ENCODE results near the gene CAPSL.
"Not testable (repeated sequence)": the region's sequence is repeated elsewhere in the genome, so short reads cannot be mapped to it uniquely, and the experiment has no call there.

CAPSL gene

GRCh38 chr5:35870605-35871004 lies 67.8 kb downstream of the CAPSL start:
- no peak for DNase-seq

GRCh38 chr5:35869685-35870277 lies 68.6 kb downstream of the CAPSL start:
- no peak for DNase-seq

- no peak for DNase-seq
These were observed 70.4 kb downstream of the CAPSL start for GRCh38 chr5:35867998-35868397.

GRCh38 chr5:35863159-35863558 lies 75.3 kb downstream of the CAPSL start:
- DNase-seq = no peak

- no peak for DNase-seq
These were observed 76.3 kb downstream of the CAPSL start for GRCh38 chr5:35862126-35862525.

- no peak for DNase-seq
These were observed 76.7 kb downstream of the CAPSL start for GRCh38 chr5:35861718-35862117.

GRCh38 chr5:35860686-35861085 lies 77.7 kb downstream of the CAPSL start:
- DNase-seq = no peak

- no peak for DNase-seq
These were observed 79.2 kb downstream of the CAPSL start for GRCh38 chr5:35859101-35859661.

- no peak for DNase-seq
These were observed 80.7 kb downstream of the CAPSL start for GRCh38 chr5:35857606-35858205.

- no peak for DNase-seq
These were observed 81.6 kb downstream of the CAPSL start, which contains the start of gene IL7R for GRCh38 chr5:35856765-35857351. IL7R (plus strand) TSS chr5:35856891; CDS start chr5:35856978, 87 bp downstream.

- DNase-seq = not testable (repeated sequence)
These were observed 82.1 kb downstream of the CAPSL start for GRCh38 chr5:35856186-35856764.

GRCh38 chr5:35855187-35855586 lies 83.2 kb downstream of the CAPSL start:
- peak in 1 of 2 experiments; percentile 29 for DNase-seq
